VCaP (cell line): ENCODE results near the gene ZDHHC14.
"Not testable (repeated sequence)": the region's sequence is repeated elsewhere in the genome, so short reads cannot be mapped to it uniquely, and the experiment has no call there.

Experiments
- H3K27ac ChIP-seq: fragments of 450-650 bp; 2 replicates; pipeline ENCODE4 v1.5.1; 2017
- TF ChIP-seq, protein P1 (sequence below): fragments of 450-650 bp; conservative IDR thresholded peaks from 2 replicates; pipeline ENCODE4 v1.5.1; 2017; ENCODE audit warnings: mild to moderate bottlenecking, moderate library complexity

ZDHHC14 gene

GRCh38 chr6:157381631-157382621 is 936 bp downstream of the ZDHHC14 start:
- TF ChIP-seq, protein P1, sequence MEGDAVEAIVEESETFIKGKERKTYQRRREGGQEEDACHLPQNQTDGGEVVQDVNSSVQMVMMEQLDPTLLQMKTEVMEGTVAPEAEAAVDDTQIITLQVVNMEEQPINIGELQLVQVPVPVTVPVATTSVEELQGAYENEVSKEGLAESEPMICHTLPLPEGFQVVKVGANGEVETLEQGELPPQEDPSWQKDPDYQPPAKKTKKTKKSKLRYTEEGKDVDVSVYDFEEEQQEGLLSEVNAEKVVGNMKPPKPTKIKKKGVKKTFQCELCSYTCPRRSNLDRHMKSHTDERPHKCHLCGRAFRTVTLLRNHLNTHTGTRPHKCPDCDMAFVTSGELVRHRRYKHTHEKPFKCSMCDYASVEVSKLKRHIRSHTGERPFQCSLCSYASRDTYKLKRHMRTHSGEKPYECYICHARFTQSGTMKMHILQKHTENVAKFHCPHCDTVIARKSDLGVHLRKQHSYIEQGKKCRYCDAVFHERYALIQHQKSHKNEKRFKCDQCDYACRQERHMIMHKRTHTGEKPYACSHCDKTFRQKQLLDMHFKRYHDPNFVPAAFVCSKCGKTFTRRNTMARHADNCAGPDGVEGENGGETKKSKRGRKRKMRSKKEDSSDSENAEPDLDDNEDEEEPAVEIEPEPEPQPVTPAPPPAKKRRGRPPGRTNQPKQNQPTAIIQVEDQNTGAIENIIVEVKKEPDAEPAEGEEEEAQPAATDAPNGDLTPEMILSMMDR, result peak; percentile 45
- H3K27ac ChIP-seq, result peak overlapping the region; percentile 80

GRCh38 chr6:157382821-157383220 is 1.8 kb downstream of the ZDHHC14 start:
- peak overlapping the region; percentile 80 for H3K27ac ChIP-seq
- TF ChIP-seq, protein P1, result no peak

DNA sequence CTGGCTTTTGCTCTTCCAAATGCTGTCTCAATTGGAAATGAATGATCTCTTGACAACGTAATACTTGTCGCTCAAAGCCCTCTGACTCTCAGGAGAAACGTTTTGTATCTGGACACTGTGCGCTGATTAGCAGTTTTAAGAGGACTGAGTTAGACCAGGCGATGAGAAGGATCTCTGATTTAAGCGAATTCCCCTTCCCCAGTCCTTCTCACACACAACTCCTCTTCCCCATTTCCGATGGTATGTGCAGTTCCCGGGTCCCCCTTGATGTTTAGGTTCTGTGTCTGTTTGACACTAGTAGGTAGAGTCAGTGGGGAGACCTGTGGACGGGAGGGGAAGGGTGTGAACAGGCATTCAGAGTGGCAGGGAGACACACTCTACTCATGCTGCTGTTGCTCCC is 2.5 kb downstream of the ZDHHC14 start:
- TF ChIP-seq, protein P1, result no peak
- no peak overlapping the region for H3K27ac ChIP-seq

DNA sequence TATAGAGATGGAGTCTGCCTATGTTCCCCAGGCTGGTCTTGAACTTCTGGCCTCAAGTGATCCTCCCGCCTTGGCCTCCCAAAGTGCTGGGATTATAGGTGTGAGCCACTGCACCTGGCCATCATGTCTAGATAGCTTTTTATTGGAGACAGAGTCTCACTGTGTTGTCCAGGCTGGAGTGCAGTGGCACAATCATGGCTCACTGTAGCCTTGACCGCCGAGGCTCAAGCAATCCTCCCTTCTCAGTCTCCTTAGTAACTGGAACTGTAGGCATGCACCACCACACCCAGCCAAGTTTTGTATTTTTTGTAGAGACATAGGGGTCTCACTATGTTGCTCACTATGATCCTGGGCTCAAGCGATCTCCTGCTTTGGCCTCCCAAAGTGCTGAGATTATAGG is 4.0 kb downstream of the ZDHHC14 start:
- not testable (repeated sequence) for H3K27ac ChIP-seq

- H3K27ac ChIP-seq, result no peak overlapping the region
- TF ChIP-seq, protein P1, result no peak
Observed at GRCh38 chr6:157385482-157385881, 4.5 kb downstream of the ZDHHC14 start.

GRCh38 chr6:157386023-157386422 is 5.0 kb downstream of the ZDHHC14 start:
- TF ChIP-seq, protein P1, result no peak
- no peak overlapping the region for H3K27ac ChIP-seq

- H3K27ac ChIP-seq, result no peak overlapping the region
- TF ChIP-seq, protein P1, result no peak
Observed at GRCh38 chr6:157386454-157386853, 5.5 kb downstream of the ZDHHC14 start.

GRCh38 chr6:157388924-157389323 is 7.9 kb downstream of the ZDHHC14 start:
- TF ChIP-seq, protein P1, result no peak
- no peak overlapping the region for H3K27ac ChIP-seq
